Stimulated activated CD8-positive, alpha-beta memory T cell treated with anti-CD3 and anti-CD28 coated beads, Interleukin-15, amount 100 ng/mL, for 1 hour (primary cell): ENCODE results near the gene LHCGR.
"Not testable (repeated sequence)": the region's sequence is repeated elsewhere in the genome, so short reads cannot be mapped to it uniquely, and the experiment has no call there.

Experiments
- DNase-seq: peaks from one replicate; pipeline ENCODE4 v3.0.0-alpha.2; 2020; ENCODE audit warnings: low read depth

The LHCGR gene

DNA sequence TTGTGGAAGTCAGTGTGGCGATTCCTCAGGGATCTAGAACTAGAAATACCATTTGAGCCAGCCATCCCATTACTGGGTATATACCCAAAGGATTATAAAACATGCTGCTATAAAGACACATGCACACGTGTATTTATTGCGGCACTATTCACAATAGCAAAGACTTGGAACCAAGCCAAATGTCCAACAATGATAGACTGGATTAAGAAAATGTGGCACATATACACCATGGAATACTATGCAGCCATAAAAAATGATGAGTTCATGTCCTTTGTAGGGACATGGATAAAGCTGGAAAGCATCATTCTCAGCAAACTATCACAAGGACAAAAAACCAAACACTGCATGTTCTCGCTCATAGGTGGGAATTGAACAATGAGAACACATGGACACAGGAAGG lies 16.3 kb downstream of the LHCGR start:
- DNase-seq: not testable (repeated sequence)

DNA sequence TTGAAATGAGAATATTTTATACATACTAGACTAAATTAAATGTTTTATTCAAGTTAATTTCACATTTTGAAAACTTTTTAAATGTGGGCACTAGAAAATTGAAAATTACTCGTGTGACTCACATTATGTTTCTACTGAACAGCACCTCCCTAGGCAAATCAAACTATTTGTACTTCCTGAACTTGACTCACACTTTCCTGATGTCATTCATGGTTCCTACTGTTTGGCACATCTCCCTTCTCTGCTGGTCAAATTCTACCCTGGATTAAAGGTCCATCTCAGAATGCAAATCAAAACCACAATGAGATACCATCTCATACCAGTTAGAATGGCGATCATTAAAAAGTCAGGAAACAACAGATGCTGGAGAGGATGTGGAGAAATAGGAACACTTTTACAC lies 16.7 kb downstream of the LHCGR start:
- no peak for DNase-seq

DNA sequence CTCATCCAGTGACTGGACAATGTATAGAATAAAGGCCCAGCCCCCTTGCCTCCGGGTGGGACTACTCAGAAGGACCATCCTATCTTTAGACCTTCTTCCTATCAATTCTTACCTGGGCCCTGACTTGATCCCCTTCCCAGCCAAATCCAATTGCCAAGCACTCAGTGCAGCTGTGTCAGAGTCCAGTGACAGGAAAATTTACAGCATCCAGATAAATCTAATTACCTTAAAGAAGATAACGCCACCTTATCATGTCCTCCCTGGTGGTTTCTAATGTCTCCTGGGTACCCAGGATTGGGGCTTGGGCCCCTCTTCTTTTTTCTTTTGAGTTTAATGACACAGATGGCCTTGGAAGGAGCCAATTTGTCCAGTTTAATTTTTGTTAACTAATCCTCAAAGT lies 19.3 kb downstream of the LHCGR start:
- DNase-seq: no peak

DNA sequence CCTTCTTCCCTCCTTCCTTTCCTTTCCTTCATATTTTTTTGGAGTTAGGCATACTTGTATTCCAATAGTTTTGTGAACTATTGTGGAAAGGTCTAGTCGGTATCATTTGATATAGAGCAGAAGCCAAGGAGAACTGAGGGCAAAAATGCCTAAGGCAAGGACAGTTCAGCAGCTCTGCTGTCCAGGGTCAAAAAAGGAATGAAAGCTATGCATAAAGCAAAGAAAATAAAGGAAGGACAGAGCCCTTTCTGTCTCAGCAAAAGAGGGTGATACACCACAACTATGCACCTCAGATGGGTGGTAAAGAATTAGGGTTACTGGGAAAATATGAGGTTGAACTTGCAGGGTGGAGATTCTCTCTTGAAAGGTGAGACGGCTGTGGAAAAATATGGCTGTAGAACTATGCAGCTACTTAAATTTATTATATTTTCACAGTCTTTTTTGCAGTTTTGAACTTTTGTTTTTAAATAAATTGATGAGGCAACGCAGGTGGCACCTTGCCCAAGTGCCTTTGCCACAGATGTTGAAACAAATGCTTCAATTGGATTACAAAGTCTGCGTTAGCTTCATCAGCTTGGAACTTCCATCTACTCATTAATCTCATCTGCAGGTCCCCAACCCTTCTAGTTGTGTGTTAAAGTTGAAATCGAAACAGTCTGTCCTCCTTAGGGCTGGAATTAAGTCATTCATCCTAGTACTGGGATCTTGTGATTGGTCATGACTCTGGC lies 20.8 kb downstream of the LHCGR start:
- no peak for DNase-seq

DNA sequence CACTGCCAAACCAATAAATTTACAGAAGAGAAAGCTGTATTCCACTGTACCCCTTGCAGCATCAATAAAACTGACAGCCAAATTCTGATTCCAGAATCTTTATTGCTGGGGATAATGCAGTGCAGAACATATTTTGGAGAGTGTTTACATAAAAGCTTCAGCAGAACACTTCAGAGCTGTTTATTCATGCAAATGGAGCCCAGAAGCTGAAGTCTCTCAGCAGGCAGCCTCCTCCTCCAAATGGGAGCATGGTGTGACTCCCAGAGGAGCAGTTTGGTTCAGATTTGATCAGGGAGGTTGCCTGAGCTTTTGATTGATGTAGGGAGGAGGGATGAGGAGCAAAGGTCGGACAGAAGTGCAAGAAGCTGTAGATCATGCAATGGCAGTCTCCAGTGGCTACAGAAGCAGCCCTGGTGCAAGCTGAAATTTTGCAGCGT lies 22.4 kb downstream of the LHCGR start:
- DNase-seq: no peak

DNA sequence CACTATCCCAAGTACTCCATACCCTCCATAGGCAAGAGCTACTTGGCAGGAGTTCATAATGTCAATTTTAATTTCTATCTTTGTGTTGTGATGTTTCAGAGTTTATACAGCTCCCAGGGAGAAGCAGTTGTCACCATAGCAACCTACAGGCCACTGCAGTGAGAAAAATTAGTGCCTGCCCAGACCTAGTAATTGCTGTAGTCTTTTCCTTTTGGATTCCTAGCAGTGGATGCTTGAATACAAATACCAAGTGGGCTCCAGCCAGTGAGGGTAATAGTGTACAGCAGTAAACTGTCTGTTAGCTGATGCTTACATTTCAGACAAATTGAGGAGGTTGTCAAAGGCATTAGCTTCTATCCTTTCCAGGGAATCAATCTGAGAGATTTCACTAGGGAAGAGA lies 26.7 kb downstream of the LHCGR start:
- DNase-seq: no peak

DNA sequence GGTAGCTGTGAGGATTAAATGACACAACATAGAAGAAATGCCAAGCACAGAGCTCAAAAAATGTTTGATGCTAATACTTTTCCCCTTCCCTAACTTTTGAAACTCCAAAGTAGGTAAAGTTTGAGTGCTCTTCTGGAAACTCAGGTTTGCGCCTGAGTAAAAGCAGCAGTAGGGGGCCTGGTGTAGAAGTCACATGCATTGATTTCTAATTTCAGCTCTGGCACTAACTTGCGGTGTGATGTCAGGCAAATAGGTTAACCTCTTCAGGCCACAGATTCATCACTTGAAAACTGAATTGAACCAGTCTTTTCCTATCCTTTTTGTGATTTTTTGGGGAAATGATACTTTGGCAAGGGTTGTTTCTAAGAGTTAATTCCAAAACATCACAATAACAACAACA lies 27.2 kb downstream of the LHCGR start:
- no peak for DNase-seq

DNA sequence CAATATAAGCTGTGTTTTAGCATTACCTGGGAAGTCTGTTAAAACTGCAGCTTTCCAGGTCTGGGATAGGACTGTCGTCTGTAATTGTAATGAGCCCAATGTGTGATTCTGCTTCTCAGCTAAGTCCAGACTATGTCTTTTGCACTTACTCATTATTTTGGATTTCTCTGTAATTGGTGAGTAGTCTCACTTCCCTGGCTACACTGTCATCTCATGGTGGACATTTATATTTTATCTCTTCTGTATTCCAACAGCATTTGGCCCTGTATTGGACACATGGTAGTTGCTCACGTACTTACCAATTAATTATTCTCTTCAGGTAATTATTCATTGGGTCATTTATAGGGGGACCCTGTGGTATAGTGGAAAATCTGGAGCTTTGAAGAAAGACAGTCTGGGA lies 28.0 kb downstream of the LHCGR start:
- no peak for DNase-seq

DNA sequence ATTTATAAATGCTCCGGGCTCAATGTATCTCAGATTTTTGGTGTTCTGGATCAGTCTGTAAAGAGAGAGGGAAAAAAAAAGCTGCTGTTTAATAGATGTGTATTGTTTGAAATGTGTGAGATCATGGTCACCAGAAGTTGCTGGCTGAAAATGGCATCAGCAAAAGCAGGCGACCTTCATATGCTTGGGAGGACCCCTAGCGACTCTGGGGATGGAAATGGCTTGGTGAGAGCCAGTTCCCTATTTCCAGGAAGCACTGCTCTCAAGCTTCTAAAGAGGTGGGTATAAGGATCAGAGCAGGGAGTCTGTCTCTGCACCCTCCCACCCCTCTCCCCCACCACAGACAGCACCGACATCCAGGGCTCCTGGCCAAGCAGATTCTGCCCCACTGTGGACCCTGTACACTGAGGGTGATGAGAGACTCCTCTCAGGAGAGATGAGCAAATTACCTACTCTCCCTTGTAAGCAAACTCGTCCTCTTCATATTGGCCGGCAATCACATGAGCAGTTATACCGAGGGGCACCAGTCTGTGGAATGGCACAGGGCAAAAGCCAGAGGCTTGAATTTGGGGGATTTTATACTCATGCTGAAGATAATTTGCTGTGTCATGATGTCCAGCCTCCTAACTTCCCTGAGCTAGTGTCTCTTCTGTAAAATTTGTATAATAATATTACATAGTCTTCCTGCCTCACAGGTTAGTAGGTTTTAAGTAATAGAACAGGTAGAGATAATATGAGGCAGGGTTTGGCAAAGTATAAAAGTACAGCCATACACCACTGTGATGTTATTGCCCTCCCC lies 29.6 kb downstream of the LHCGR start:
- DNase-seq: no peak

DNA sequence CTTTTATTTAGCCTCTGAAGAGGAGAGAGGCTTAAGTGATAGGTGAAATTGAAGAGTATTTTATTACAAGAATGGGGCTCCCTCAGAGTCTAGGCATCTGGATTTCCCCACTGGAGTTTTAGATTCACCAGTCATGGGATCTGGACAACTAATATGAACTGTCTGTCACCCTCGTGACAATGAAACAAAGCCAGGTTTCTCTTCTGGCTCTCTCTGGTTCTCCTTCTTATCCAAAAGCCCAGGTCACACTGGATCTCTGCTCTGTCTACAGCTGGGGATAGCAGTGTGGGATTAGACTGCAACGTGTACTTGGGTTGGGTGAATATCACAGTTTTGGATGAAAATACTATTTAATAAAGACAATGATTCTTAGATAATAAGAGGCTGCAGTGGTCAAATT lies 31.2 kb downstream of the LHCGR start:
- no peak for DNase-seq

DNA sequence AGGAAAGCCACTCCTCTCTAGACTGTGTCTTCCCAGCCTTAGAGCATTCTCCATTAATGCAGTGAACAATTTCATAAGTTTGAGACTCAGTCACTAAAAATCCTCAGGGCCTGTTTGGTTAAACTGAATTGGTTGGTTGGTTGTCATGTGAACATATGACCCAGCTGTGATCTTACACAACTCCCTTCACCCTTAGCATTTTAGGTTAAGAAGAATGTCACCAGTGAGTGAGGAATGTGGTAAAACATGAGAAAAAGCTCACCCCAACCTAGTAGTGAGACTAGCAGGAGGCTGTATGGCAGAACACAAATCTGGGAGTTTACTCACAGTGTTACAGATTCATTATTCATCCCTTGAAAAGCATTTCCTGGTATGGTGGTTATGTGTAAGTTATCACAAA lies 32.4 kb downstream of the LHCGR start:
- no peak for DNase-seq

DNA sequence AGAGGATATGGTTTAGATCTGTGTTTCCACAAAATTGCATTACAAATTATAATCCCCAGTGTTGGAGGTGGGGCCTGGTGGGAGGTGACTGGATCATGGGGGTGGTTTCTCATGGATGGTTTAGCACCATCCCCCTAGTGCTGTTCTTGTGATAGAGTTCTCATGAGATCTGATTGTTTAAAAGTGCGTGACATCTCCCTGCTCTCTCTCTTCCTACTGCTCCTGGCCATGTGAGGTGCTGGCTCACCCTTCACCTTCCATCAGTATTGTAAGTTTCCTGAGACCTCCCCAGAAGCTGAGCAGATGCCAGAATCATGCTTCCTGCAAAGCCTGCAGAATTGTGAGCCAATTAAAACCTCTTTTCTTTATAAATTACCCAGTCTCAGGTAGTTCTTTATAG lies 33.1 kb downstream of the LHCGR start:
- DNase-seq: no peak

DNA sequence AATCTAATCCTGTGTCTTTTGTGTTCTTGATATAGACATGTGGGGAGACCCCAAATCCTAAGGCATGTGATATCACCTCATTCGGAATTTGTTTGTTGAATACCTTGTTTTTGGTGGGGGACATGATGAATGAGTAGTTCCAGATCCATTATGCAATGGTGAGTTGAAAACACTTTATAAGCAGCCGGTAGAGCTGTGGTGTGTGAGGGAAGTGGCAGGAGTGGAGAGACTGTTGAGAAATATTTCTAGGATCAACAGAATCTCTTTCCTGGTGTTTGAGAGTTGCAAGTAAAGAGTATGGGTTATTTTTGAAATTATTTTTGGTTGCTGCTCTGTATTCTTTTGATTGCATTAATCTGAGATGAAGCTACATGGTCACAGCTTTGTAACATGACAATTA lies 34.4 kb downstream of the LHCGR start:
- DNase-seq: no peak

DNA sequence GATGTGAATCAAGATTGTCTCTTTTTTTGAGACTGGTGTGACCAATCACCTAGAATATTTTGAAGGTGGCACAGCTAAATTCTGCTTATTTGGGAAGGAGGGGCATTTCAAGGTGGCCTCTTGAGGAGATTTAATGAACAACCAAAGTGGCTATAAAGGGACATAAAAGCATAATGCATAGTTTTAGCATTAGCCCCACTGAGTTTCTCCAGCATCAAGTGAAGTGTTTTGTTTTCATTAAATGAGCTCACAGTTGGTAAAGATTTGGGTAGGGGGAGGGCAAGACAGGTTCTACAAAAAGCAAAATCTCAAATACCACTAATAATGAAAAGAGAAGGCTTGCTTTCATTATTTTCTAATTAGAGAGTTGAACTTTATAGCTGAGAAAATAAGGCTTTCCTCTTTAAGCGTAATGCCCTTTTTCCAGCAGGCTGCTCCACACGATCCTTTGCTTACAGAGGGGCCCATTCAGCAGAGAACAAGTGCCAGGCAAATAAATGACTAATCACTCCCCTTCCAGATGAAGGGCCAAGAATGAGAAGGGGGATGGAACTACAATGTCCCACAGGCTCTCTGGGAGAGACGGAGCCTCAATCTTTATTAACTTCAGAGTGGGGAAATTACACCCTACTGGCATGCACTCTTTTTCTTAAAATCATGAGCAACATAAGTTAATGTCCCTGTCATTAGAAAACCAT lies 35.9 kb downstream of the LHCGR start:
- no peak for DNase-seq

DNA sequence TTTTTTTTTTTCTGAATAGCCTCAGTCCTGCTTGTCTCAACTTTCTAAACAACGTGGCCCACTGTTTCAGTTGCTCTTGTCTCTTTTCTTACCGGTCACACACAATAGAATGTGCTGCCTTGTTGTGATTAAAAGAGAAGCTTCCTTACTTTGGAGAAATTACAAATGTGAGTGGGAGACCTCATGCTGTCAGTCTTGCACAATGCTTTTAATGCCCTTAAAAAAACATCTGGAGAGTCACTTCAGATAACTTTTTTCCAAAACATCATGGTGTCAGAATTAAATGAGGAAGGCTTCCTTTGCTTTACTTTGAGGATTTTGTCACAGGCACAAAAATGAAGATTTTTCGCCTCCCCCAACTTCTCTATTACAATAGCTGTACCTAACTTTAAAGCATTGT lies 37.7 kb downstream of the LHCGR start:
- DNase-seq: no peak

DNA sequence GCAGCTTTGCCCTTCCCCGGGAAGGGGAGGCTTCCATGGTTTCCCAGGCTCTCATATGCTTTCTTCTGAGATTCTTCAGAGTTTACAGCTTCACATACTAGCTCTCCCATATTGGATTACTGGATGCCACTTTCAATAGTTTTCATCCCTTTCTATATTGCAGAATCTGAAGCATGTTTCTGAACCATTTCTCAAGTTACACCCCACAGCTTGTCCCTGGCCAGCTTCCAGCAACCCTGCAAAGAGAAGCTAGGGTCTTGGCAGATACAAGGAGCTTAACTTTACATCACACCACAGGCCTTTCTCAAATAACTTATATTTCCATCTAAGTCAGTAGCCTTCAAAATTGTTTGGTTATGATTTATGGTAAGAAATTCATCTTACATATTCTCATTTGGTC lies 39.6 kb downstream of the LHCGR start:
- DNase-seq: no peak

DNA sequence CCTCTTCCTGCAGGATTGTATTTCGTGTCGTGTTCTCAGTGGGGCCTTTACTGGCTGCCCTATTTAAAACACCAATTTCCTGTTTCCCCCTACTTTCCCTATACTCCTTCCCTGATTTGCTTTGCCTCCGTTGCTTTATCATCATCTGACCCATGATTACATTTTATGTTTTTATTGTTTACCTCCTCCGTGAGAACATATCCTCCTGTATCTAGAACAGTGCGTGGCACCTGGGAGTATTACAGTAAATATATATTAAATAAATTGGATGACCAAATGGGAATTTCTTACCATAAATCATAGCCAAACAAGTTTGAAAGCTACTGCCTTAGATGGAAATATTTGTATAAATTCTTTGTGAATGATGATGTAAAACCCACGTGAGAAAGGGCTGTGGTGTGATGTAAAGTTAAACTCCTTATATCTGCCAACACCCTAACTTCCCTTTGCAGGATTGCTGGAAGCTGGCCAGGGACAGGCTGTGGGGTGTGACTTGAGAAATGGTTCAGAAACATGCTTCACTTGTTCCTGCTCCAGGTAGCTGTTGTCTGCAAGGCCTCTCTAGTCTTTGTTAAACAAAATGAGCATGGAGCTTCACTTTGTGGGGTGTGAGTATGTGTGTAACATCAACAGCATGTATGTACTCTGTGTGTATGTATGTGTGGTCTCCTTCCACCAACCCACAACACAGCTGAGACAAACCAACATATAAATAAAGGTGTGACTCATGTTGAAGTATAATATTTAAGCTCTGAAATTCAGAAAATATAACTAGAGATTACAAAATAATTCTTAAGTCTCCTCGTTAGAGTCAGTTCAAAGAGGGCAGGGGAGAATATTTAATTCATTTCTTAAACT lies 40.3 kb downstream of the LHCGR start:
- no peak for DNase-seq

DNA sequence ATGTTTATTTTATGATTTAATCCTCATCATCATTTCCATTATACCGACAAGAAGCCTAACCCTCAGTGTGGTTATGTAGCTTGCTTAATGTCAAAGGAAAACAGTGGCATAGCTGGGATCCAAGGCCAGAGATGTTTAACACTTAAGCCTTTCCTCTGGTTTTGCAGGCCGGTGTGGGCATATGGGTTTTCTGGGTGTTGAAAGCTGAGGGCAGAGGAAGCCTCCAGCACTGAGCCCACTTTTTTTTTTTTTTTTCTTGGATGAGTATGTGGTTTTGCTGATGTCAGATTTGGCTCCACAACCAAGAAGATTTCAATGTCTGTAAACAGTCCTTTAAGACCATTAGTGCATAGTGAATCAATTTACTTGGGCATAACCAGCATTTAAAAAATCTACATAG lies 41.3 kb downstream of the LHCGR start:
- DNase-seq: no peak

DNA sequence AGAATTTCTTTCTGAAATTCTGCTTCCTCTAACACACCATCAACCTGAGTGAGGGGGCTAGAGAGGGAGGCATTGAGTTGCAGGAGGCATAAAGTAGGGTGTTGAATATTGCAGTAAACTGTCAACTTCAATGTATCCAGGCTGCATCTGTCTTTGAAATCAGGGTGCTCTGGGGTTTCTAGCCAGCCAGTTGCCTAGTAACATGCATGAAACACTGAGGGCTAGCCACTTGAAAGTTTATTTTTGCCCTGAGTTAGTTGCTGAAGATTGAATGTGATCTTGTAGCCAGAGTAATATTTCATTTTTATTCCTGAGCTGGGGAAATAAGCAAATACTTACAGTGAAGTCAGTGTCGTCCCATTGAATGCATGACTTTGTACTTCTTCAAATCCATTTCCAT lies 41.9 kb downstream of the LHCGR start:
- no peak for DNase-seq

DNA sequence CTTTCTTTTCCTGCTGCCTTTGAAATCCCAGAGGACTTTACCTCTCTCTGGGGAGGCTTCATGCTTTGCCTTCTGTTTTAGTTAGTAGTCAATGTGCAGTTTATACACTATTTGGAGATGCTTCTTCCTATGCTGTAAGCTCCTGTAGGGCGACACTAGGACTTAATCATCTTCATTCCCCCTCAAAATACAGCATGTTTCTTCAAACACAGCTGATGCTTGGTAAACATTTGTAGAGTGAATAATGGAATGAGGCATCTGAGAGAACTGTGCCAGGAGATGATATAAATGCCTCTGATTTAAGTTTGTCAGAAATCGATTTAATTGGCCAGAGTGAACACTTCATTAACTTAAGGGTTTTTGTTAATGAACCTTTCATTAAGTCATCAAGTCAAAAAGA lies 43.4 kb downstream of the LHCGR start:
- DNase-seq: no peak

DNA sequence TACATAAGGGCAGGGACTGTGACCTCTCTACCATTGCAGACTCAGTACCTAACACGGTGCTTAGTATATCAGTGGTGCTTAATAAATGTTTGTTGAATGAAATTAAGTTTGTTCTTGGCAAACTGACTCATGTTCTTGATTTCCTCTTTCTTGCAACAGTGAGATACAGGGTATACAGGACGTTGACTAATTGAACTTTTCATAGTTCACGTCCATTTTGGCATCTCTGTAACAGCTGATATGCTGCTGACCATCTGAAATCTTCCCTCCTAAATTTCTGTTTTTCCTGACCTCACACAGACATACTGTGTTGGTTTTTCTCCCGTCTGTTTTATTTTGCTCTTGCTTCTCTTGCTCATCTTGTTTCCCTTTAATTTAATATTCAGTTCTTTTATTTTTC lies 44.2 kb downstream of the LHCGR start:
- DNase-seq: no peak
